GM19043 (cell line): ENCODE data around the gene GLIPR1.
A peak's percentile ranks its signal among the peaks of the same experiment; 100 is the strongest.
"Not testable (repeated sequence)": the region's sequence is repeated elsewhere in the genome, so short reads cannot be mapped to it uniquely, and the experiment has no call there.

Experiments used
- ATAC-seq: cut with Tn5 transposase; IDR thresholded peaks from one replicate; pipeline ENCODE4 v1.9.1; 2021; ENCODE audit warnings: low read depth; ENCODE audit not compliant: unreplicated experiment

Gene GLIPR1

DNA sequence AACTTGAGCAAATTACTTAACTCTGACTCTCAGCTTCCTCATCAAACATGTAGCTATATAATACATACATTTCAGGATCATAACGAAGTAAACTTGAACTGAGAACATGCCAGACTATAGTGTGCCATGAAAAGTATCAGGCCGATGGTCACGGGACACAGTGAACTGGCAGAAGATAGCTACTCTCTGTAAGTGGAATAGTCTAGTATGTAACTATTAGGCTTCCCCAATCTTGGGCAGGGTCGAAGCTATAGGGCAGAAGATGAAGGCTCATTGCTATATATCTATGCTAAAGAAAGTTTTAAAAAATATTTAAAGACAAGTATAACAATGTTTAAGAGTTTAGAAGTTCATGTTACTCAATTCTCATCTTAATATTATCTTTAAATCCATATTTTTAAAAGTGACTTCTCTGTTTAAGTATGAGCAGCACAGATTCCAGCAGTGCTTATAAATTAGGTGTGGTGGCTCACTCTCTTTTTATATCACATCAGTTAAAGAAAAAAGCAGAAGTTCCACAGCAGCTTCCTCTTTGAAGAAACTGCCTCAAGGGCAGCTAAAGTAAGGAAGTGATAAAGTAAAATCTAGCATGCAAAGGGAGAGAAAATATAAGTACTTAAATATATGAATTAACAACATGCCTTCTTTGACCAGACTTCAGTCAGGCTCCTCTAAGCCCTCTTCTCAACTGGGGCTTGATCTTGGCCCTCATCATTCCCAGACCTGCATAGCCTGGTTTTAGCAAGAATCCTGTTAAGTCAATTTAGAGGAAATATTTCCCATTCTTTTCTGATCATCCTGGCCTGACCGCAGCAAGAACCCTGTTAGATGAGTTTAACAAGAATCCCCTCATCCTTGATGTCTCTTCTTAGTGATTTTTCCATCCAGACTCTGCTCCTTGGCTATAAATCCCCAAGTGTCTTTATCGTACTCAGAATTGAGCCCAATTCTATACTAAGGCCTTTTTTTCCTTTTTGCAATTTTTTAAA, 8.4 kb upstream of the GLIPR1 start:
- no peak for ATAC-seq

DNA sequence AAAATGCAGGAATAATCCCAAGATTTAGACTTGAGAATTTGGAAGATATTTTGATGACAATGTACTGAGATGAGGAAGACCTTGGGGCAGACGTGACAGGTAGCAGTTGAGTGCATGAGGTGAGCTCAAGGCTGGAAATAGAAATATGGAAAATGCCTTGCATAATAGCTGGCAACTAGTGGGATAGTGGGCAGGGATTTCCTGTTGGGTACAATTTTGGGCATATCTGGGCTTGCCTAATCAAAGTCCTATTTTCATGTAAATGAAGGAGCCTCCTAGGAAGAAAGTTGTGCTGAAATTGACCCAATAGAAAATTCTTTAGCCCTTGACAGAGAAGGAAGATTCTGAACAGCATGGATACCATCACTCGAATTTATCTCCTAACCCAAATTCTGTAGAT, 6.4 kb upstream of the GLIPR1 start:
- ATAC-seq: no peak

DNA sequence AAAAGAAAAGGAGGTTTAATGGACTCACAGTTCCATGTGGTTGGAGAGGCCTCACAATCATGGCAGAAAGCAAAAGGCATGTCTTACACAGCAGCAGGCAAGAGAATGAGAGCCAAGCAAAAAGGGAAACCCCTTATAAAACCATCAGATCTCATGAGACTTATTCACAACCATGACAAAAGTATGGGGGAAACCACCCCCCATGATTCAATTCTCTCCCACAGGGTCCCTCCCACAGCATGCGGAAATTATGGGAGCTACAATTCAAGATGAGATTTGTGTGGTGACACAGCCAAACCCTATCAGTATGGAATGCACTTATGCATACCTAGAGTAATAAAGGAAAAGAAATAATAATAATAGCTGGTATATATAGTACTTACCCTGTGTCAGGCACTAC, 4.5 kb upstream of the GLIPR1 start:
- ATAC-seq: no peak

DNA sequence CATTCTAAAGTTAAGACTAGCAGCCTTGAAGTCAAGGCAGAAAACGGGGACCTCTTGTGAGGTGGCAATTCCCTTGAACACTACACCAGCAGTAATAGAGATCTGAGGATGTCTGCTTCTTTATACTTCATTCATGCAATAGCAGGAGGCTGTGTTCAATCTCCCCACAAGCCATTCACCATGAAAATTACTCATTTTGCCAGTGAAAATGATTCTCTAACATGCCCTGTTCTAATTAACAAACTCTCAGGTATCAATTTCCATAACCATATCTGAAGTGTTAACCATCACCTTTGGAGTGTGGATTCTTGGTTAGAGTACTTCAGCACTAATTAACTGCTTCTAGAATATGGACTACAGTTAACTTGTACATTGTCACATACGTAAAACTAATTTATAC, 3.4 kb upstream of the GLIPR1 start:
- ATAC-seq: no peak

DNA sequence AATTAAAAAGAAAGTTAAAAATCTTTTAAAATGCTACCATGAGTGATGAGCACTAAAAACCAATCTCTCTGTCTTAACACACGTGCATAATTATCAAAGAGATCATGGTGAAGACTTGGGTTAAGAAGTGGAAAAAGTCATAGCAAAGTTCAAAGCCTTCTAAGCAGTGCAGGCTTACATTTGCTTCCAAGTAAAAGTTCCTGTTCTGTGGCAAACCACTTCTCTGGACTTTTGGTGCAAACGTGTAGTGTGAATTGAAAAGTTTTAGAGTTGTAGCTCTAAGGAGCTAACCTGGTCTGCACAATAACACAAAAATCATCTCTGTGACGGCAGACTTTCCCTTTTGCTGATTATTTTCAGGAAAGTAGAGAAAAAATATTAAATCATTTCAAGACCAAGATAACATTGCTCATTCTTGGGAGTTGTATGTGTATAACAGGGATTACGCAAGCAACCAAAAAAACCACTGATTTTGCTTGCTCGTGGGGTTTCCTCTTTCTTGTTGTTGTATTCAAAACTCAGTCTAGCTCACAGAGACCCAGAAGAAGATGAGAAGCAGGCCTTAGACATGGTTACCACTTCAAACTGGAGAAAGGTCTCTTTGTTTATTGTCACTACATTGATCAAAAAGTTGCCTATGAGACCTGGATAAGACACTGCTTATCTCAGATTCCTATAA, 2.3 kb upstream of the GLIPR1 start:
- no peak for ATAC-seq

DNA sequence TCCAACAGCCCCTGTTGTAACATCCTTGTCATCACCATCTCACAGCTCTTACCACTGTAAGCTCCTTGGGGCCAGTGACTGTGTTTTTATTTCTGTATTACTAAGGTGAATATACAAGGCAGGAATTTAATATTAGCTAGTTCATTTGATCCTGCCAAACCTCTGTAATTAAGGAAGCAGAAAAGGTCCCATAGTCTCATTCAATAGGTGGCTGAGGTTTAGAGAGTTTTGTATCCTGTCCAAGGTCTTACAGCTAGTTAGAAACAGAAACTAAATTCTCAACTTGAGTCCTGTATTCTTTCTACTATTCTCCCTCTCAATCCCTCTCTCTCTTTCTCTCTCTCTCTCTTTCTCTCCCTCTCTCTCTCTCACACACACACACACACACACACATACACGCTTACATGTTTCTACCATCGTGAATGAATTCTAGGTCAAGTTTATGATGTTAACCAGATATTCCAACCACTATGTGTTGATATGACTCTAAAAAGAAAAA, 543 bp upstream of the GLIPR1 start:
- ATAC-seq: peak; percentile 29

DNA sequence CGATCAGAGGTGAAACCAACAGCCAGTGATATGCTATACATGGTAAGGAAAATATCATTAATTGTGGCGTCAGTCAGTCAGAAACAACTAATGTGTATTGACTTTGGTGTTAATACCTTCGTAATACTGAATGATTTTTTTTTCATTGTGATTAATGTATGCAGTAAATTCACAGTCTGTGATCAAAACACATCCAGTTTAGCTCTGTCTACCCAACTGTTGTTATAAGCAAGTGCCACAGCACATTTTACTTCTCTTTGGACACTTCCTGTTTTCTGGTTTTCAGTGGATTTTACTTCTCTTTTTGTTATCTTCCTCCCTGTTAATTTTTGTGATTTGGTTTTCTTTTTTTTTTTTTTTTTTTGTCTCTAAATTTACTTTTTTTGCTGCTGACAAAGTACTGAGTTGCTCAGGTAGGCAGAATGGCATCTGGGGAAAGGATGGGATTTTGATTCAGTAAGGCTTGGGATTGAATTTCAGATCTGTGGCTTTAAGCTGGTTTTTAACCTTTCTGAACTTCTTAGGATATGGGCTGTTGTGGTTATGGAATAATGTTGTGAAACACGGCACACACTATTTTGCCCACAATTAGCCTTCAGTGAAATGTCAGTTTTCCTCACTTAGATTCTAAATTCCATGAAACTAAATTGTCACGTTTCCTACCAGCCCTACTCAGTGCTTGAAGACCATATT, 604 bp downstream of the GLIPR1 start:
- peak; percentile 15 for ATAC-seq

DNA sequence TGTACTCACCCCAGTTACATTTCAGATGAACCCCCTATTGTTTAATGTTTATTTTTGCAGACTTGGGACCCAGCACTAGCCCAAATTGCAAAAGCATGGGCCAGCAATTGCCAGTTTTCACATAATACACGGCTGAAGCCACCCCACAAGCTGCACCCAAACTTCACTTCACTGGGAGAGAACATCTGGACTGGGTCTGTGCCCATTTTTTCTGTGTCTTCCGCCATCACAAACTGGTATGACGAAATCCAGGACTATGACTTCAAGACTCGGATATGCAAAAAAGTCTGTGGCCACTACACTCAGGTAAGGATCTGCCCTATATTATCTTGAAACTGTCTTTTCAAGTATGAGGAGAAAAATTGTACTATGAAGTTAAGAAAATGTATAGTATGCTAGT, 1.2 kb downstream of the GLIPR1 start:
- no peak for ATAC-seq

DNA sequence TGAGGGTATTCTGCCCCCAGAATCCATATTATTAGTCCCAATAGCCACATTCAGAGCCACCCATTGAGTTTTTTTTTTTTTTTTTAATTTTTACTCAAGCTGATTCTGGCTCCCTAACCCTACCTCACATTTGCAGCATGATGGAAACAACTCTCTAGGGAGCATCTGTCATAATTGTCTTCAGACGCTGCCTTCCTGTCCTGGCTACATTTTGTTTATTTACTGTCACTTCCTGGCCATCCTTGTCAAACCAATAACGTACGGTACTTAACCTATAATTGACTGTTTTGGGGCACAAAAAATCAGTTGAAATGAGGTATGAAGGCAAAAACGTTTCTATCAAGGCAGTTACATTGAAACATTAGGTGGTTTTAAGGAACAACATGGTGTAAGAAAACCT, 2.1 kb downstream of the GLIPR1 start:
- no peak for ATAC-seq

DNA sequence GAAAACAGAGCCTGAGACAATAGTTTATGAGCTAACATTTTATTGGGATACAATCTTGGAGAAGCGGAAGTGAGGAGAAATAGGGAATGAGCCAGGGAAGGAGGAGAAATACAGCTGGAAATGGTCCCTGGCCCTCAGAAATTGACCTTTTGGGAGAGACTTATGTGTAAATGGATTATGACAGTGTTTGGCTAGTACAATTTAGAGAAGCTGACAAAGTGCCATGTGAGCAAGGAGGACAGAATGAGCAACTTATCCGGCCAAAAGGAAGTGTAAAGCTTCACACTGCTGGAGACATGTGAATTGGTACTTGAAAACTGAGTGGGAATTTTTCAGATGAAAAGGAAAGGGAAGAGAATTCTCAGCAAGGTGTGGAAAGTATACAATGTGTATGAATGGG, 2.9 kb downstream of the GLIPR1 start:
- no peak for ATAC-seq

DNA sequence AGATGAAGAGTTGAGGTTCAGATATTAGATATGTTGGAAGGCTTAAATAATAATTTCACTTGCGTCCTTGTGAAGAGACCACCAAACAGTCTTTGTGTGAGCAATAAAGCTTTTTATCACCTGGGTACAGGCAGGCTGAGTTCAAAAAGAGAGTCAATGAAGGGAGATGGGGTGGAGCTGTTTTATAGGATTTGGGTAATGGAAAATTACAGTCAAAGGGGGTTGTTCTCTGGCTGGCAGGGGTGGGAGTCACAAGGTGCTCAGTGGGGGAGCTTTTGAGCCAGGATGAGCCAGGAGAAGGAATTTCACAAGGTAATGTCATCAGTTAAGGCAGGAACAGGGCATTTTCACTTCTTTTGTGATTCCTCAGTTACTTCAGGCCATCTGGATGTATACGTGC, 3.9 kb downstream of the GLIPR1 start:
- not testable (repeated sequence) for ATAC-seq

DNA sequence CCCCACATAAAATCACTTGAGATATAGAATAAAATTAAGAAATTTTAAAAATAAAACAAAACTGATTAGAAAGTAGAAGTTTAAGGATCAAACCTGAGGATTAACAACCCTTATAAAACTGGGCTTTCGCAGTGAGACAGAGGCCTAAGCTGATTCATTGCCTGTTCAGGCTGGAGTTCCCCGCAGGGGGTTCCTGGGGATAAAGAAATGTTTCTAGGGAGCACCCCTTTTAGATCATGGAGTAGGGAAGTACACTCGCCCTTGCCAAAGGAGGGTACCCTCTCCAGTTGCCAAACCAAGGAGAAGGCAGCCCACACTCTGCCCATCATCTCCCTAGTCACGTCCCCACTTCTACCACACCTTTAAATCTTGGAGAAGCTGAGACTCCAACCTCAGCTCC, 6.8 kb downstream of the GLIPR1 start:
- ATAC-seq: no peak

DNA sequence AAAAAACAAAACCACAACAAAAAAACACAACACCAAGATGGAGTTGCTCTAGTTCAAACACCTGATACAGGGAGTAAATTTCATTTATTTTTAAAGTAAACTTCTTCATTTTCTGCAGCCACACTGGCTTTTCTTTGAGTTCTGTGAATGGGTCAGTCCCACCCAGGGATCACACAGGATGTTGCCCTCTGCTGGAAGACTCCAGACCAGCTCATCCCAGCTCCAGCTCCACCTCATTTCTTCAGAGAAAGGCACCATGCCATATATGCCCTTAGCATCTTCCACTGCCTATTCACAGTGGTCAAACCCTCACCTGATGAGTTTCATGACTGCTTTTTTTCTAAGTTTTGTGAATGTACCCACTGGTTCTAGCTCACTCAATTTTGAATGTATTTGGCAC, 8.0 kb downstream of the GLIPR1 start:
- no peak for ATAC-seq

DNA sequence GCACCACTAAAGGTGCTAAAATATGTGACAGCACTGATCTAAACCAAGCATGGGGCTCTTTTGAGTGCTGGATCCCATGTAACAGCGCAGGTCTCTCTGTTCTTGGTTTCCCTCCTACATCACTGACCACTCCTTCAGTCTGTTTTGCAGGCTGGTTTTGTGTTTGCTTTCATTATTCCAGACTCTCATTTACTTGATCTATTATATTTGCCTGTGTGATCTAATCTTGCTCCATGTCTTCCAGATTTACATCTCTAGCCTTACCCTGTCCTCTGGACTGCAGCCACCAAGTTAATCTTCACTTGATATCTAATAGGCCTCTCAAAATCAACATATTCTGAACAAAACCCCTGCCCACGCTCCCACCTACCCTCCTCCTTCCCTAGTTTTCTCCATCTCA, 8.6 kb downstream of the GLIPR1 start:
- peak; percentile 13 for ATAC-seq

DNA sequence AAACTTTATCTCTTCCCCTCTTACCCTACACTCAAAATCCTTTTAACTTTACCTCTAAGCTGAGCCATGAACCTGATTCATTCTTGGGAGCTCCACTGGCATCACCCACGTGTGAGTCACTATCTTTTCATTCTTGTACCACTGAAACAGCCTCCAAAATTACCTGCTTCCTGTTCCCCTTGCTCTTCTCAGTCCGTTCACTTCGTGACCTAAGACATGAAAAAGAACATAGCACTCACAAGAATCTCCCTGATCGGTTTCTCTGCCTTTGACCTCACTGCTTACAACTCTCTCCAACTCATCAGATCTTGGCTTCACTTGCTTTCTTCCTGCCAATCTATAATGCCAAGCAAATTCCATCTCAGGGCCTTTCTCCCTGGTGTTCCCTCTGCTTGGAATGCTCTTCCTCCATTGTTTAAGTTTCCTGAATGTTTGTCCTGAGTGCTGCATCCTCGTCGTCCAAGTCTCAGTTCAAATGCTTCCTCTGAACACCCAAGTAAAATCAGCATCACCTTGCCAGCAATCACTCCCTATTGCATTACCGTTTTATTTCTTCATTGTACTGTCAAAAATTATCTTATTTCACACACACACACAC, 9.2 kb downstream of the GLIPR1 start:
- ATAC-seq: peak; percentile 42

DNA sequence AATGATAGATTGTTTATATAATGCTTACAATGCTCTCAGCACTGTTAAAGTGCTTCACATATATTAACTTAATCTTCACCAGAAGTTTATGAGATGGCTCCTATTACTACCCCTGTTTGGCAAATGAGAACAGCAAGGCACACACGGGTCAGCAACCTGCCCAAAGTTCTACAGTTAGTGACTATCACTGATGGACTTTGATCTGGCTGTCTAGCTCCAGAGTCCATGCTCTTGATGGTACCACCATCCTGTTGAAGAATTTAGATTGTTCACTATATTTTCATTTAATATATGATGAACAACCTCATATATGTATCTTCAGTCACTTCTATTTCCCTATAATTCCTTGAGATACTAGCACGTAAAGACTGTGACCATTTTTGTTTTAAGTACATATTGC, 10.6 kb downstream of the GLIPR1 start:
- no peak for ATAC-seq

DNA sequence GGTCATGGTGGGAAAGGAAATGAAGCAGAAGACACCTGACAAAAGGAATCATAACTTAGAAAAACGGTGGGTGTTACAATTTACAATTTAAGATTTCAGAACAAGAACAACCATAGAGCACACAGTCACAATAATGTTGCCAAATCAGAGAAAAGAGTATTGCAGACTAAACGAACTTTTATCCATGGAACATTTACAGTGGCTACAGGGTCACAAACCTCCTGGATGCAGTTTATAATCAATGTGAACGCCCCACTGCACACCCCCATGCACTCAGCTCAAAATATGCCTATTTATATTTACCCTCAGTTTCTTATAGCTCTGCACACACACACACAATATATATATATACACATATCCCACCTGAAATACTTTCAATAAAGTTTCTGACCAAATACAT, 22.9 kb downstream of the GLIPR1 start:
- no peak for ATAC-seq

DNA sequence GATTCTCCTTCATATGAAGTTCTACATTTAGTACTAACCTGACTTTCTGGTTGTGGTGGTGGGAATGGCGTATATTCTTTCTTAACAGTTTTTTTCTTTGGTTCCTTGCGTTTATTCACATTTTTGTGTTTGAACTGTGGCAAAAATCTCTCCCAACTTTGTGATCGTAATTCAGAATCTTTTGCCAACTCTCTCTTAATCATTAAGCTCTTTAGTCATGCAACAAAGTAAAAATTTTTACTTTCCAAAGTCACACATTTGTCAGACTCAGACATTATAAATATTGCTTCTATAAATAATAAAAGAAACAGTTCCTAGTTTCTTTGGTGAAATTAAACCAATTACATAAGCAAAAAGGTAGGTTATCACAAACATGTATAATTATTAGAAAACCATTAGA, 23.3 kb downstream of the GLIPR1 start:
- ATAC-seq: no peak

DNA sequence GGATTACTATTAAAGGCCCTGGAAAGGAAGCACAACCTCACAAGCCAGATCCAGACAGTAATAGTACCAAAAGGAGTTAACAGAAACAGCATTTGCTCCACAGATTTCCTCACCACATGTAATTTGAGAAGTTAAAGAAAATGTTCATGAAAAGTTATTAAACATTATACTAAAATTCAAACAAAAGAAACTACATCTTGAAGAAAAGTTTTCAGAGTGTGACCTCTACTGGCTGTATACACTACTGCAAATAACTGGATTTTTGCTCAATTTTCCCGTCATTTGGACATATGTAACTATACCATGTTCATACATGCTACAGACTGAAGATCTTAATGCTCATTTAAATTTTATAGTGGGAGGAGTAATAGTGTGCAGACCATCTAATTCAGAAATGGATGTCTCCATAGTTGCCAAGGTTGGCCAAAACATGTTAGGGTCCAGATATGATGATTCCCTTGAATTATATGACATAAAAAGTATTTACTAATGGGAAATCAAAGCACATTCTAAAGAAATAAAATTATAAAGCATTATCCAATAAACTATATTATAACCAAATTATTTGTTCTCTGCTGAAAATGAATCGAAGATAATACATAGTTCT, 25.3 kb downstream of the GLIPR1 start:
- no peak for ATAC-seq

DNA sequence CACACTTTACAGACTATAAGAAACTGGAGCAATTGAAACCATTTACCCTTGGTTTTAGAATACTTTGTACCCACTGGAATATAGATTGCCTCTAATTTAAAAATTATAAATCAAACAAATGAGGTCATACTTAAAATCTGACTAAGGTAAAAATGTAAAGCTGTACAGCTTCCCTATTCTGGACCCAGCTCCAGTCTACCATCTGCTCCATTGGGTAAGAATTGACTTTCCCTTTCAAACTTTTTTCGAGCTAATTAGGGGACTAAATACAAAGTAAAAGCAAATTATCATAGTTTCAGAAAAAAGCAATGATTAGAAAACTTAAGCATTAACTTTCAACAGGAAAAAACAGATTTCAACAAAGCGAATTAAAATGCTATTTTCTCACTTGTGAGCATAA, 26.5 kb downstream of the GLIPR1 start:
- ATAC-seq: no peak
